ENCODE measurements around the gene MED10.

MED10 gene

DNA sequence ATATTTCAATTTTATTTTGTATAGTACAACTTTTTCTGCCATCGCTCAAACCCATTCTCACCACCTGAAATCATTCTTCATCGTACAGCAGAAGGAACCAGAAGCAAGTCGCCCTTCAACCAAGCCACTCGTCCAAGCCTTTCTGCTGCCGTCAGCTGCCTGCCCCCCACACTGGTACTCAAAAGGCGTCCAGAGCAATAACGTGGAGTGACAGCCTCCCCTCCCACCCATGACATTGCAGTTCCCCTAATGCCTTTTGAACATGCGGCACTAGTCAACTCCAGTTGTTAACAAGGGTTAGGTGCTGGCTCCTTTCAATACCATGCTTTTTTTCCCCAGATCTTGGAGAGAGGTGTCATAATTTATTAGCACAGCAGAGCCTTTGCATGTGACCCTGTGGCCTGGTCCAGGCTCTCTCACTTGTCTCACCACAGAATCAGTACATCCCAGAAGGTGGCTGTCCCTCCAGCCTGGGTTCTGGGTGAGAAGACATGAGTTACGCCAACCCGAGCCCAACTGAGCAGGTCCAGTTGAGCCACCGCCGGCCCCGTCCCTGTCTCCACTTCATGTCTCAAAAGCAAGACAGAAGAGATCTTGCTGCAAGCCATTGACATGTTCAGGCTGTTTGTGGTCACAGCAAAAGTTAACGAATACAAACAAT lies 20.4 kb upstream of the MED10 start:
- no peak for DNase-seq (ENCODE audit: low spot score)

- no peak for DNase-seq (ENCODE audit: low spot score)
Observed at GRCh38 chr5:6397536-6398269, 19.4 kb upstream of the MED10 start.

DNA sequence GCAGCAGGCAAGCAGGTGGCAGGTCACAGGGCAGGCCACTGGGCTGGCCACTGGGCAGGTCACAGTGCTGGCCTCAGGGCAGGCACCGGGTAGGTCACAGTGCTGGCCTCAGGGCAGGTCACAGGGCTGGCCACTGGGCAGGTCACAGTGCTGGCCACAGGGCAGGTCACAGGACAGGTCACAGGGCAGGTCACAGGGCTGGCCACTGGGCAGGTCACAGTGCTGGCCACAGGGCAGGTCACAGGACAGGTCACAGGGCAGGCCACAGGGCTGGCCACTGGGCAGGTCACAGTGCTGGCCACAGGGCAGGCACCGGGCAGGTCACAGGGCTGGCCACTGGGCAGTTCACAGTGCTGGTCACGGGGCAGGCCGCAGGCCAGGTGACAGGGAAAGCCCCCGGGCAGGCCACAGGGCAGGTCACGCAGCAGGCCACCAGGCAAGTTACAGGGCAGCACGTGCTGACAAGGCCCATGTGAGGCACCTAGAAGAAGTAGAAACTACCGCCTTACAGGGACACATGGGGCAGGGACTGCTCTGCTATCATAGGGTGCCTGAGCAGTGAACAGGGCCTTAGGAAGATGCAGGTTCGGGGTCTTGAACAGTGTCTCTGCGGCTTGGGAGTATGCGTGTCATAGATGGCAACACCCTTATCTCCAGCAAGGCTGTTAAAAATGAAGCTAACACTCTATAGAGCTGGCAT lies 18.6 kb upstream of the MED10 start:
- DNase-seq (ENCODE audit: low spot score), result no peak

GRCh38 chr5:6396043-6396442 lies 17.7 kb upstream of the MED10 start:
- no peak for DNase-seq (ENCODE audit: low spot score)

GRCh38 chr5:6395621-6396020 lies 17.3 kb upstream of the MED10 start:
- DNase-seq (ENCODE audit: low spot score), result no peak

DNA sequence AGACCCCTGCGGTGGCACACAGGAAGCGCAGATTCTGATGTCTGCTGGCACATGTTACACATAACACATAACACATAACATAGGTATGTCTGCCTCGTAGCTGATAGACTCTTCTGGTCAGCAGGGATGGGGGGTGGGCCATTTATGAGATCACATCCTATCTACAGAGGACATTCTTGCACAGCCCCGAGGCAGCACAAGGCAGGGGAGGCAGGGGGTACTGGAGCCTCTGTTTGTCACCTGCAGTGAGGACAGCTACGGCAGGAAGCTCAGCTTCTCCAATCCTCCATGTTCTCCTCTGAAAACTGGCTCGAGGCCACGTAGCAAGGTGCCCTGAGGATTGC lies 16.7 kb upstream of the MED10 start:
- no peak for DNase-seq (ENCODE audit: low spot score)

DNA sequence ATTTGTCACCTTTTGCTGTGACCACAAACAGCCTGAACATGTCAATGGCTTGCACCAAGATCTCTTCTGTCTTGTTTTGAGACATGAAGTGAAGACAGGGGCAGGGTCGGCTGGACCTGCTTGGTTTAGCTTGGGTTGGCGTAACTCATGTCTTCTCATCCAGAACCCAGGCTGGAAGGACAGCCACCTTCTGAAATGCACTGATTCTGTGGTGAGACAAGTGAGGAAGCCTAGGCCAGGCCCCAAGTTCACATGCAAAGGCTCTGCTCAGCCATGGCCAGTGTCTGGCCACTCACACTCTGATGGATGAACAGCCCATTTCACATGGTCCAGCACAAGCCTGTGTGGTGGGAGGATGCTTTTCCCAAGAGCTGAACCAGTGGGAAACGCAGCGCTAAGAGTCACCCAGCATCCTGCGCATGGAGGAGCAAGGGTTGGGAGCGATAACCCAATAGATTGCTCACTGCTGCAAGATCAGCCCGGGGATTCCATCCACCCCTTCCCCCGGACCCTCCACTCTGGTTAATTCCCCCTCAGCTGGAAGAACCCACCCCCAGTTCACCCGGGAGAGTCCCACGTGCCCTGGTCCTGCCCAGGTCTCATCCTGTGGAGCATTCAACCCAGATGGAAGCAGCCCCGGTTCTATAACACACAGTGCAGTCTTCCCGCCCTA lies 16.2 kb upstream of the MED10 start:
- DNase-seq (ENCODE audit: low spot score), result no peak

- DNase-seq (ENCODE audit: low spot score), result no peak
Observed at GRCh38 chr5:6393596-6394194, 15.3 kb upstream of the MED10 start.

DNA sequence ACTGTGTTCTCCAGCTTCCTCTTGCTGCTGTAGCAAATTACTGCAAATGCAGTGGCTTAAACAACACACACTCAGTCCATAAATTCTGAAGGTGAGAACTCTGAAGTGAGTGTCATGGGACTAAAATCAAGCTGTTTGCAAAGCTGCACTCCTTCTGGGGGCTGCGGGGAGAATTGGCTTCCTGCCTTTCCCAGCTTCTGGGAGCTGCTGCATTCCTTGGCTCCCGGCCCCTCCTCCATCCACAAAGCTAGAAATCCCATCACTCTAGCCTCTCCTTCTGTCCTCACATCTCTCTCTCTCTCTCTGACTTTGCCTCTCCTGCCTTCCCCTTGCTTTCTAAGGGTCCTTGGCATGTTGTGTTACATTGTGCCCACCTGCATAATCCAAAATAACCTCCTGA lies 14.2 kb upstream of the MED10 start:
- DNase-seq (ENCODE audit: low spot score), result no peak

DNA sequence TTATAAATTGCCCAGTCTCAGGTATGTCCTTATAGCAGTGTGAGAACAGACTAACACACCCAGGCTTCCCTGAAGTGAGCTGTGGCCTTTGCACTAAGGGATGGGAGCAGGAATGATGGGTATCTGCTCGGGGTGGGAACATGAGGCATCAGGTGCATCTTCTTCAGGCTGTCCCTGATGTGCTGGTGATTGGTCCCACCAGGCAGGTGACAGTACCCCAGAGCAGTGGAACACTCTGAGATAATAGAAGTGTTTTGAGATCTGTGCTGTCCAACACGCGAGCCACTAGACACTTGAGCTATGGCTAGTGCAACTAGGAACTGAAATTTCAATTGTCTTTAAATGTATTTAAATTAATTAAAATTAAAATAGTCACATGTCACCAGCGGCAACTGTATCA lies 12.8 kb upstream of the MED10 start:
- DNase-seq (ENCODE audit: low spot score), result no peak

GRCh38 chr5:6389946-6390530 lies 11.7 kb upstream of the MED10 start:
- no peak for DNase-seq (ENCODE audit: low spot score)

- no peak for DNase-seq (ENCODE audit: low spot score)
Observed at GRCh38 chr5:6389397-6389796, 11.1 kb upstream of the MED10 start.

GRCh38 chr5:6387970-6388369 lies 9.6 kb upstream of the MED10 start:
- DNase-seq (ENCODE audit: low spot score), result no peak

GRCh38 chr5:6386271-6386670 lies 7.9 kb upstream of the MED10 start:
- no peak for DNase-seq (ENCODE audit: low spot score)

DNA sequence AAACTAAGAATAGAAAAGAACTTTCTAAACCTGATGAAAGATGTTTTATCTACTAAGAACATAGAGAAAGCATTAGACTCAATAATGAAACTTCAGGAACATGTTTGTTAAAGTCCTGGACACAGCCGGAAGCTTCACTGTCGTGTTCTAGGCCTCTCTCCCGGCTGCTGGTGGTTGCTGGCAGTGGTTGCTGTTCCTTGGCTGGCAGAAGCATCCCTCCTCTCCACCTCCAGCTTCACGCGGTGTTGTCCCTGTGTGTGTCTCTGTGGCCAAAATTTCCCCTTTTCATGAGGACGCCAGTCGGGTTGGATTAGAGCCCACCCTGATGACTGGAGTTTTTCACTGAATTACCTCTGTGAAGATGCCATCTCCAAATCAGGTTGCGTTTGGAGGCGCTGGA lies 6.5 kb upstream of the MED10 start:
- DNase-seq (ENCODE audit: low spot score), result no peak

- no peak for DNase-seq (ENCODE audit: low spot score)
Observed at GRCh38 chr5:6383376-6383775, 5.0 kb upstream of the MED10 start.

GRCh38 chr5:6379246-6379645 lies 899 bp upstream of the MED10 start:
- DNase-seq (ENCODE audit: low spot score), result no peak

GRCh38 chr5:6378766-6379103 lies 388 bp upstream of the MED10 start:
- no peak for DNase-seq (ENCODE audit: low spot score)

DNA sequence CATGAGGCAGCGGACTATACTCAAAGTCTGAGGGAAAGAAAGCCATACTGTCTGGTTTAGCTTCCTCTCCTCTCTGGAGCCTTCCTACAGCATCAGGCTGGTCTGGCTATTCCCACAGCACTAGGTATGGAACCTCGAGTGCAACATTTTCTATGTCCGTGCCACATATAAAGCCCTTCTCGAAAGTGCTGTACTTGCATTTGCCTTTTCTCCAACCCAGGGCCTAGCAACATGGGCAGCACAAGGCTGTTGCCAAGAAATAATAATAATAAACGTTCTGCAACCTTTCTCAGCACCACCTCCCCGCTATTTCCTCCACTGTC lies 804 bp downstream of the MED10 start:
- no peak for DNase-seq (ENCODE audit: low spot score)

DNA sequence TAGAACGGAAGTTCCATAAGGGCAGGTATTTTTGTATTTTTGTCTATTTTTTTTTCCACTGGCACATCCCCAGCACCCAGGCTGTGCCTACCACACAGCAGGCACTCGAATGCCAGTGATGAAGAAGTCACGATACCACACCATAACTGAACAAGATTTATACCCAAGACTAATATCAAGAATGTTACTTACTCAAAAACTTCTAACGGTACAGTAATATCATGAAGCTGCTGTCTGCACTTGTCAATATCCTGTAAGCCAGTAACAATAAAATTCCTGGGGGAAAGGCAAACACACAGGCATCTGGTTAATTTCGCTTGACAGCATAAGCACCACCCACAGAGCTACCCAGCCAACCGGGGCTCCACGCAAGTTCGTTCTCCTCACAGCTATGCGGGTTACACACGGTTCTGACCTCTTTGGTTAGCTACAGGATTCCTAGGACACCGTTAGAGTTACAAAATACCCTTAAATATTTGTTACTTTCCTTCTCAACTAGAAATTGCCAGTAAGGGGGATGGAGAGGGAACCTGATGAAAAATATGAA lies 1.3 kb downstream of the MED10 start:
- no peak for DNase-seq (ENCODE audit: low spot score)

- DNase-seq (ENCODE audit: low spot score), result no peak
Observed at GRCh38 chr5:6373081-6373846, 5.1 kb downstream of the MED10 start.
